Measurements from ENCODE around the gene BTRC. TPM values are rescaled to one million over a fixed set of nuclear protein-coding genes. Genes with fewer than 3 reads are reported as not detected.
A peak's percentile ranks its signal among the peaks of the same experiment; 100 is the strongest.

Gene BTRC
- total and polyA plus RNA-seq, 5 experiments from 2014 or later, result 7.9 to 23.8 (median 11.0) TPM

GRCh38 chr10:101441541-101442455, 87.8 kb downstream of the BTRC start:
- POLR2A ChIA-PET, result interaction anchor here (0.6 kb wide), 1 partner anchor 732 kb away, joined by 3 read pairs; no protein-coding TSS in a partner anchor
- no peaks in the 10 kb centered on the region for H3K27me3 Mint-ChIP-seq
- H3K27ac Mint-ChIP-seq, result peak overlapping the region in 2 of 10 donors; percentile 13 to 63
- DNase-seq, result peak in 5 of 10 donors; percentile 6 to 40 (median 18)
- peak; percentile 70 to 91 for ATAC-seq
- H3K4me1 Mint-ChIP-seq, result peaks cover 1 to 10% (median 7%) of the 10 kb centered on the region in 4 donors
- H3K4me3 Mint-ChIP-seq, result no peak overlapping the region
- H3K36me3 Mint-ChIP-seq, result peaks cover 0 to 9% (median 0%) of the 10 kb centered on the region in 3 donors
- no peaks in the 10 kb centered on the region for H3K9me3 Mint-ChIP-seq

GRCh38 chr10:101442456-101442800, 88.5 kb downstream of the BTRC start:
- no peak for ATAC-seq
- Mint-ChIP-seq H3K36me3 (peaks cover 0 to 8% (median 0%) of the 10 kb centered on the region in 3 donors), H3K4me1 (peaks cover 1 to 10% (median 7%) of the 10 kb centered on the region in 4 donors), H3K4me3 (no peak overlapping the region), H3K27ac (peak overlapping the region in 1 of 10 donors; percentile 13), H3K9me3 (no peaks in the 10 kb centered on the region), H3K27me3 (no peaks in the 10 kb centered on the region)
- DNase-seq, result no peak
- POLR2A ChIA-PET, result no interaction called here

GRCh38 chr10:101444058-101444898, 90.3 kb downstream of the BTRC start:
- peaks cover 1 to 7% (median 6%) of the 10 kb centered on the region in 4 donors for H3K4me1 Mint-ChIP-seq
- peaks cover 0 to 3% (median 0%) of the 10 kb centered on the region in 3 donors for H3K36me3 Mint-ChIP-seq
- H3K27ac Mint-ChIP-seq, result no peak overlapping the region
- POLR2A ChIA-PET, result interaction anchor here (0.5 kb wide), 1 partner anchor 124 kb away, joined by 3 read pairs; no protein-coding TSS in a partner anchor
- H3K4me3 Mint-ChIP-seq, result no peak overlapping the region
- ATAC-seq (no peak), DNase-seq (peak in 1 of 10 donors; percentile 3)
- no peaks in the 10 kb centered on the region for H3K9me3 Mint-ChIP-seq
- no peaks in the 10 kb centered on the region for H3K27me3 Mint-ChIP-seq

GRCh38 chr10:101446071-101446470, 92.1 kb downstream of the BTRC start:
- ATAC-seq, result no peak
- Mint-ChIP-seq H3K4me3 (no peak overlapping the region), H3K4me1 (peaks cover 5 to 14% (median 10%) of the 10 kb centered on the region in 4 donors), H3K36me3 (peaks cover 0 to 3% (median 0%) of the 10 kb centered on the region in 3 donors), H3K27me3 (no peaks in the 10 kb centered on the region), H3K9me3 (no peaks in the 10 kb centered on the region), H3K27ac (no peak overlapping the region)
- no peak for DNase-seq
- POLR2A ChIA-PET, result no interaction called here

- ATAC-seq (no peak), DNase-seq (no peak)
- H3K27me3 Mint-ChIP-seq, result no peaks in the 10 kb centered on the region
- POLR2A ChIA-PET, result no interaction called here
- no peaks in the 10 kb centered on the region for H3K9me3 Mint-ChIP-seq
- H3K4me3 Mint-ChIP-seq, result no peak overlapping the region
- peaks cover 11 to 22% (median 18%) of the 10 kb centered on the region in 4 donors for H3K4me1 Mint-ChIP-seq
- H3K27ac Mint-ChIP-seq, result no peak overlapping the region
- H3K36me3 Mint-ChIP-seq, result peaks cover 0 to 3% (median 0%) of the 10 kb centered on the region in 3 donors
Measured at GRCh38 chr10:101446947-101447346, 93.0 kb downstream of the BTRC start.

GRCh38 chr10:101447477-101447876, 93.5 kb downstream of the BTRC start:
- no peak for ATAC-seq
- no peak for DNase-seq
- POLR2A ChIA-PET, result no interaction called here
- Mint-ChIP-seq H3K4me1 (peaks cover 13 to 24% (median 19%) of the 10 kb centered on the region in 4 donors), H3K36me3 (no peaks in the 10 kb centered on the region), H3K4me3 (no peak overlapping the region), H3K27ac (no peak overlapping the region), H3K9me3 (no peaks in the 10 kb centered on the region), H3K27me3 (no peaks in the 10 kb centered on the region)

GRCh38 chr10:101450277-101451080, 96.5 kb downstream of the BTRC start:
- POLR2A ChIA-PET, result no interaction called here
- H3K27ac Mint-ChIP-seq, result peak overlapping the region in 3 of 10 donors; percentile 2 to 78 (median 14)
- no peak for DNase-seq
- H3K36me3 Mint-ChIP-seq, result no peaks in the 10 kb centered on the region
- H3K9me3 Mint-ChIP-seq, result no peaks in the 10 kb centered on the region
- ATAC-seq, result no peak
- no peak overlapping the region for H3K4me3 Mint-ChIP-seq
- no peaks in the 10 kb centered on the region for H3K27me3 Mint-ChIP-seq
- peaks cover 22 to 40% (median 32%) of the 10 kb centered on the region in 4 donors for H3K4me1 Mint-ChIP-seq

GRCh38 chr10:101451261-101451660, 97.3 kb downstream of the BTRC start:
- Mint-ChIP-seq H3K4me1 (peaks cover 24 to 42% (median 32%) of the 10 kb centered on the region in 4 donors), H3K27me3 (no peaks in the 10 kb centered on the region), H3K36me3 (no peaks in the 10 kb centered on the region), H3K9me3 (no peaks in the 10 kb centered on the region), H3K27ac (no peak overlapping the region), H3K4me3 (no peak overlapping the region)
- POLR2A ChIA-PET, result no interaction called here
- DNase-seq (no peak), ATAC-seq (no peak)

- POLR2A ChIA-PET, result no interaction called here
- H3K4me1 Mint-ChIP-seq, result peaks cover 25 to 42% (median 32%) of the 10 kb centered on the region in 4 donors
- no peak overlapping the region for H3K27ac Mint-ChIP-seq
- DNase-seq (no peak), ATAC-seq (no peak)
- no peaks in the 10 kb centered on the region for H3K27me3 Mint-ChIP-seq
- H3K9me3 Mint-ChIP-seq, result no peaks in the 10 kb centered on the region
- no peak overlapping the region for H3K4me3 Mint-ChIP-seq
- H3K36me3 Mint-ChIP-seq, result no peaks in the 10 kb centered on the region
Measured at GRCh38 chr10:101451667-101452069, 97.7 kb downstream of the BTRC start.

- DNase-seq (no peak), ATAC-seq (no peak)
- POLR2A ChIA-PET, result no interaction called here
- Mint-ChIP-seq H3K27ac (no peak overlapping the region), H3K36me3 (no peaks in the 10 kb centered on the region), H3K4me1 (peaks cover 27 to 42% (median 32%) of the 10 kb centered on the region in 4 donors), H3K9me3 (no peaks in the 10 kb centered on the region), H3K27me3 (no peaks in the 10 kb centered on the region), H3K4me3 (no peak overlapping the region)
Measured at GRCh38 chr10:101452176-101452575, 98.2 kb downstream of the BTRC start.

- H3K9me3 Mint-ChIP-seq, result no peaks in the 10 kb centered on the region
- peaks cover 27 to 42% (median 32%) of the 10 kb centered on the region in 4 donors for H3K4me1 Mint-ChIP-seq
- no peak overlapping the region for H3K4me3 Mint-ChIP-seq
- no peaks in the 10 kb centered on the region for H3K27me3 Mint-ChIP-seq
- no peaks in the 10 kb centered on the region for H3K36me3 Mint-ChIP-seq
- ATAC-seq (no peak), DNase-seq (no peak)
- H3K27ac Mint-ChIP-seq, result no peak overlapping the region
- POLR2A ChIA-PET, result no interaction called here
Measured at GRCh38 chr10:101452593-101452992, 98.6 kb downstream of the BTRC start.

- H3K36me3 Mint-ChIP-seq, result no peaks in the 10 kb centered on the region
- DNase-seq, result no peak
- ATAC-seq, result no peak
- H3K4me3 Mint-ChIP-seq, result no peak overlapping the region
- POLR2A ChIA-PET, result no interaction called here
- H3K27me3 Mint-ChIP-seq, result no peaks in the 10 kb centered on the region
- H3K27ac Mint-ChIP-seq, result no peak overlapping the region
- H3K4me1 Mint-ChIP-seq, result peaks cover 27 to 42% (median 32%) of the 10 kb centered on the region in 4 donors
- no peaks in the 10 kb centered on the region for H3K9me3 Mint-ChIP-seq
Measured at GRCh38 chr10:101453318-101453717, 99.4 kb downstream of the BTRC start.

Measured in naive thymus-derived CD8-positive, alpha-beta T cell (primary cell).